ENCODE measurements around the gene PCMT1.

DNA sequence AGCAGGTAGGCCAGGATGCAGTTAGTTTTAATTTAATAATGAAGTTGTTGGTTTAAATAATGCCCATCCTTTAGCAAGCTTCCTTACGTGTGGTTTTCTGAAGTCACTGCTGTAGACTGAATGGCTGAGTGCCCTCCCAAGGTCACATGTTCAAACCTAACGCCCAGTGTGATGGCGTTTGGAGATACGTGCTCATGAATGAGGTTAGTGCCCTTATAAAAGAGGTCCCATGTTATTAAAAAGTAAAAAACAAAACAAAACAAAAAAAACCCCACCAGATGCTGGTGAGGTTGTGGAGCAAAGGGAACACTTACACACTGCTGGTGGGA is 98.4 kb downstream of the PCMT1 start:
- TF ChIP-seq, protein P1, sequence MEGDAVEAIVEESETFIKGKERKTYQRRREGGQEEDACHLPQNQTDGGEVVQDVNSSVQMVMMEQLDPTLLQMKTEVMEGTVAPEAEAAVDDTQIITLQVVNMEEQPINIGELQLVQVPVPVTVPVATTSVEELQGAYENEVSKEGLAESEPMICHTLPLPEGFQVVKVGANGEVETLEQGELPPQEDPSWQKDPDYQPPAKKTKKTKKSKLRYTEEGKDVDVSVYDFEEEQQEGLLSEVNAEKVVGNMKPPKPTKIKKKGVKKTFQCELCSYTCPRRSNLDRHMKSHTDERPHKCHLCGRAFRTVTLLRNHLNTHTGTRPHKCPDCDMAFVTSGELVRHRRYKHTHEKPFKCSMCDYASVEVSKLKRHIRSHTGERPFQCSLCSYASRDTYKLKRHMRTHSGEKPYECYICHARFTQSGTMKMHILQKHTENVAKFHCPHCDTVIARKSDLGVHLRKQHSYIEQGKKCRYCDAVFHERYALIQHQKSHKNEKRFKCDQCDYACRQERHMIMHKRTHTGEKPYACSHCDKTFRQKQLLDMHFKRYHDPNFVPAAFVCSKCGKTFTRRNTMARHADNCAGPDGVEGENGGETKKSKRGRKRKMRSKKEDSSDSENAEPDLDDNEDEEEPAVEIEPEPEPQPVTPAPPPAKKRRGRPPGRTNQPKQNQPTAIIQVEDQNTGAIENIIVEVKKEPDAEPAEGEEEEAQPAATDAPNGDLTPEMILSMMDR (IDR thresholded peaks at IDR 0.05; ENCODE audit: control extremely low read depth in 1 of 3, insufficient read depth in 1 of 3, low read depth in 1 of 3, low read length in 3 of 3): no peak
- TF ChIP-seq SIN3A (conservative IDR thresholded peaks at IDR 0.05 in 1 of 2, IDR thresholded peaks at IDR 0.05 in 1 of 2; ENCODE audit: low read depth in 1 of 2, low read length in 2 of 2): no peak
- TF ChIP-seq RXRA (IDR thresholded peaks at IDR 0.05; ENCODE audit: insufficient read depth, low read depth, low read length): no peak
- TF ChIP-seq HDAC2 (IDR thresholded peaks at IDR 0.05; ENCODE audit: borderline replicate concordance in 1 of 2, low read depth in 2 of 2, low read length in 2 of 2): no peak
- no peak for TF ChIP-seq EZH2 (IDR thresholded peaks at IDR 0.05; ENCODE audit: low read depth, low read length, severe bottlenecking)
- TF ChIP-seq MAFK (IDR thresholded peaks at IDR 0.05; ENCODE audit: low read depth, low read length): no peak

All from H1 (cell line).